Brain microvascular endothelial cell (primary cell): Measurements from ENCODE around the gene IKZF1.
A peak's percentile ranks its signal among the peaks of the same experiment; 100 is the strongest.

Source experiments
- DNase-seq: peaks from one replicate; pipeline ENCODE4 v3.0.0-alpha.2; 2020
- H3K27ac ChIP-seq: fragments of 250-450 bp; sonication (Bioruptor Pico); 2 replicates; pipeline ENCODE4 v1.5.1; 2020; ENCODE audit warnings: mild to moderate bottlenecking, moderate library complexity
- H3K27me3 ChIP-seq: fragments of 250-450 bp; sonication (Bioruptor Pico); replicated peaks from 2 replicates; pipeline ENCODE4 v1.5.1; 2020; ENCODE audit warnings: mild to moderate bottlenecking
- H3K36me3 ChIP-seq: fragments of 250-450 bp; sonication (Bioruptor Pico); replicated peaks from 2 replicates; pipeline ENCODE4 v1.5.1; 2020; ENCODE audit warnings: mild to moderate bottlenecking
- H3K4me3 ChIP-seq: 2 replicates; pipeline ENCODE4 v1.5.1; 2011; ENCODE audit warnings: low read depth, mild to moderate bottlenecking, control low read depth, low read length, moderate library complexity
- in situ Hi-C: cut with HindIII; loops from 2 replicates; pipeline ENCODE4 v1.10.0; 2017; ENCODE audit warnings: low sequenced_read_pairs, low pct_ligation_motif_present
- TF ChIP-seq, protein P1 (sequence below): IDR thresholded peaks from 2 replicates; pipeline ENCODE4 v1.5.1; 2011; ENCODE audit warnings: low read depth, mild to moderate bottlenecking, moderate library complexity, low read length, control low read depth, inconsistent platforms; ENCODE audit errors: missing control alignments

Gene IKZF1

GRCh38 chr7:50400114-50400513 lies 95.6 kb downstream of the IKZF1 start:
- in situ Hi-C loops, result no loop called here
- H3K27me3 ChIP-seq, result peaks cover 17% of the 10 kb centered on the region
- DNase-seq, result no peak
- H3K4me3 ChIP-seq, result no peak overlapping the region
- TF ChIP-seq, protein P1, sequence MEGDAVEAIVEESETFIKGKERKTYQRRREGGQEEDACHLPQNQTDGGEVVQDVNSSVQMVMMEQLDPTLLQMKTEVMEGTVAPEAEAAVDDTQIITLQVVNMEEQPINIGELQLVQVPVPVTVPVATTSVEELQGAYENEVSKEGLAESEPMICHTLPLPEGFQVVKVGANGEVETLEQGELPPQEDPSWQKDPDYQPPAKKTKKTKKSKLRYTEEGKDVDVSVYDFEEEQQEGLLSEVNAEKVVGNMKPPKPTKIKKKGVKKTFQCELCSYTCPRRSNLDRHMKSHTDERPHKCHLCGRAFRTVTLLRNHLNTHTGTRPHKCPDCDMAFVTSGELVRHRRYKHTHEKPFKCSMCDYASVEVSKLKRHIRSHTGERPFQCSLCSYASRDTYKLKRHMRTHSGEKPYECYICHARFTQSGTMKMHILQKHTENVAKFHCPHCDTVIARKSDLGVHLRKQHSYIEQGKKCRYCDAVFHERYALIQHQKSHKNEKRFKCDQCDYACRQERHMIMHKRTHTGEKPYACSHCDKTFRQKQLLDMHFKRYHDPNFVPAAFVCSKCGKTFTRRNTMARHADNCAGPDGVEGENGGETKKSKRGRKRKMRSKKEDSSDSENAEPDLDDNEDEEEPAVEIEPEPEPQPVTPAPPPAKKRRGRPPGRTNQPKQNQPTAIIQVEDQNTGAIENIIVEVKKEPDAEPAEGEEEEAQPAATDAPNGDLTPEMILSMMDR, result no peak
- no peak overlapping the region for H3K27ac ChIP-seq
- no peaks in the 10 kb centered on the region for H3K36me3 ChIP-seq

DNA sequence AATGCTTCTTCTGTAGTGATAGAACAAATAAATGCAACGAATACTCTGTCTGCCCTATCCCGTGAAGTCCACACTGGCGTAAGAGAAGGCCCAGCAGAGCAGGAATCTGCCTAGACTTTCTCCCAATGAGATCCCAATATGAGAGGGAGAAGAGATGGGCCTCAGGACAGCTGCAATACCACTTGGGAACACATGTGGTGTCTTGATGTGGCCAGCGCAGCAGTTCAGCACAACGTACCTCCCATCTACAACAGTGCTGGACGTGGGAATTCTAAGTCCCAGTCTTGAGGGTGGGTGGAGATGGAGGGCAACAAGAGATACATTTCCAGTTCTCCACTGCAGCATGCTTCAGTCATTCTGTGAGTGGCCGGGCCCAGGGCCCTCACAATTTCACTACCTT lies 99.9 kb downstream of the IKZF1 start:
- no peak overlapping the region for H3K4me3 ChIP-seq
- H3K36me3 ChIP-seq, result no peaks in the 10 kb centered on the region
- peaks cover 13% of the 10 kb centered on the region for H3K27me3 ChIP-seq
- in situ Hi-C loops, result no loop called here
- DNase-seq, result no peak
- TF ChIP-seq, protein P1, result peak; percentile 31
- H3K27ac ChIP-seq, result no peak overlapping the region

DNA sequence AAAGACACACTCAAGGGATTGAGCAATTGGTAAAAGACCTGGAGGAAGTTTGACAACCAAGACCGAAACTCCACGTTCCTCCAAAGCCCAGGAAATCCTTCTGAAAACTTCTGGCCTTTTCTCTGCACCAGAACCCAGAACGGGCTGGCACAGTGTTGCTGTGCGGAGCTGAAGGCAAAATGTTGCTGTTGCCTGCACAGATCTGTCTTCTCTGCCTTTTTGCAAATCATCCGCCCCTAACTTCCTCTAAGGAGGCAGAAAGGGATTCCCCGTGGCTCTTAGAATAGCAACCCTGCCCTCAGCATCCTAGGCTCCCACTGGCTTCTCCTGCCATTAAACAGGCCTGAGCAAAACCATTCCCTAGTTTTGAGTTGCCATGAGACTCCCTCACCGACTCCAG lies 100.7 kb downstream of the IKZF1 start:
- Histone ChIP-seq H3K27me3 (peaks cover 5% of the 10 kb centered on the region), H3K27ac (no peak overlapping the region), H3K36me3 (no peaks in the 10 kb centered on the region), H3K4me3 (no peak overlapping the region)
- TF ChIP-seq, protein P1, result no peak
- in situ Hi-C loops, result no loop called here
- DNase-seq, result no peak

- no peaks in the 10 kb centered on the region for H3K27me3 ChIP-seq
- in situ Hi-C loops, result no loop called here
- no peak for DNase-seq
- TF ChIP-seq, protein P1, result no peak
- H3K36me3 ChIP-seq, result no peaks in the 10 kb centered on the region
- no peak overlapping the region for H3K4me3 ChIP-seq
- no peak overlapping the region for H3K27ac ChIP-seq
Measured at GRCh38 chr7:50406935-50407334, 102.4 kb downstream of the IKZF1 start.

- no peaks in the 10 kb centered on the region for H3K27me3 ChIP-seq
- in situ Hi-C loops, result no loop called here
- DNase-seq, result no peak
- no peak overlapping the region for H3K4me3 ChIP-seq
- TF ChIP-seq, protein P1, result no peak
- no peaks in the 10 kb centered on the region for H3K36me3 ChIP-seq
- H3K27ac ChIP-seq, result no peak overlapping the region
Measured at GRCh38 chr7:50409856-50410745, 105.6 kb downstream of the IKZF1 start.
